H4 (cell line): Measurements from ENCODE around the gene PREX1. TPM values are rescaled to one million over a fixed set of nuclear protein-coding genes. Genes with fewer than 3 reads are reported as not detected.

Experiments
- DNase-seq: peaks from one replicate; pipeline ENCODE4 v3.0.0-alpha.2; 2015; ENCODE audit warnings: low spot score
- total RNA-seq: library from RNA; depleted of rRNA; stranded (reverse); fragments of >200 nt; shearing (Covaris generic); gene quantifications from 2 replicates; pipeline ENCODE4 v1.2.3, GENCODE V29; 2014

PREX1 gene
- total RNA-seq, 1 experiment from 2014 or later: 3.1 TPM

DNA sequence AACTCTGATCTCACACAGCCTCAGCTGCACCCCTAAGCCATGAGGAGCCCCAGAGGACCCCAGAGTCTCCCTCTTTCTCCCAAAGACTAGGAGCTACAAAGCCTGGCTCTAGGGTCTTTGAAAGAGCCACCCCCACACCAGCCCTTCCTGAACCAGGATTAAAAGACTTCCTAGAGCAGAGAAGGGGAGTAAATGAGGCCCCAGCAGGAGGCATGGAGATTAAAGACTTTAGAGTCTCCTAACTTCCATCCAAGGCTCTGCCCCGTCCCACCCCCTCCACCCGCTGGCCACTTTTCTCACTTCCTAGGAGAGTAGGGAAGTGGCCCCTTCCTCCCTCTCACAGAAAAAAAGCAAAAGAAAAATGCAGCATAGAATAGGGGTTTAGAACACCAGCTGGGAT lies 1.7 kb downstream of the PREX1 start:
- DNase-seq: no peak

GRCh38 chr20:48825566-48825920 lies 2.3 kb downstream of the PREX1 start:
- DNase-seq: no peak

- DNase-seq: no peak
Observed at GRCh38 chr20:48824830-48825565, 2.8 kb downstream of the PREX1 start.

DNA sequence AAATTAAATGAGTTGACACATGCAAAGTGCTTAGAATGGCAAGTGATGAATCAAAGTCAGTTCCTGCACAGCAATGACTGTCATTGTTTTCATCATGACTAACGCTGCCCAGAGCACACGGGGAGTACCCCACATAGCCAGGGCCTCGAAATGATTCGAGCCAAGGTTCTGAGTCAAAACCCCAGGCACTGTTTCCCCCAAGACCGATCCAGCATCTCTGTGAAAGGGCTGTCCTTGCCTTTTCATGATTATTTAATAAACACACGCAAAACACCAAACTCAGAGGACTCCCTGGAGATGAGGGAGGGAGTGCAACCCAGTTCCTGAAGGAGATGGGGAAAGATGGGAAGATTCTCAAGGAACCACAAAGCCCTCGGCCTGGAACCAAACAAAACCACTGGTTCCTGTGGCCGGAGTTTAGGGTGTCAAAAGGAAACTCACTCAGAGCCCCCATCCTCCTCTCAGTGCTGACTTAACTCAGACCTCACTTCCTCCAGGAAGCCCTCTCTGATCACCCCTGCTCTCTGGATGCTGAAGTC lies 3.8 kb downstream of the PREX1 start:
- DNase-seq: peak; percentile 37

DNA sequence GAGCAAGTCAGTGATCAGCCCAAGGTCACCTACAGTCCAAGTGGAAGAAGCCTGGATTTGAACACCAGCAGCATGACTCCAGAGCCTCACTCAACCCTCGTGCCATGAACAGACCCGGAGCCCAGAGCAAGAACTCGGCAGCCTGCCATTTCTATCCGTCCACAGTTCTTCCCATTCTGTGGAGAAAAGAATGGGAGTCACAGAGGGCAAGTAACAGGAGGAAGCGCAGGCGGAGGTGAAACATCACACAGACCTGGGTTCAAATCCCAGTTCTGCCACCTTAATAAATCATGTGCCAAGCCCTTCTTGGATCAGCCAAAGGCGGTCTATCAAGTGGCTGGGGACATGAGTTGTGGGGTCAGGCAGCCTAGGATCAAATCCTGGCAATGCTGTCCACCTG lies 4.3 kb downstream of the PREX1 start:
- DNase-seq: no peak

- no peak for DNase-seq
Observed at GRCh38 chr20:48822879-48823385, 4.9 kb downstream of the PREX1 start.

- DNase-seq: no peak
Observed at GRCh38 chr20:48822178-48822577, 5.6 kb downstream of the PREX1 start.

DNA sequence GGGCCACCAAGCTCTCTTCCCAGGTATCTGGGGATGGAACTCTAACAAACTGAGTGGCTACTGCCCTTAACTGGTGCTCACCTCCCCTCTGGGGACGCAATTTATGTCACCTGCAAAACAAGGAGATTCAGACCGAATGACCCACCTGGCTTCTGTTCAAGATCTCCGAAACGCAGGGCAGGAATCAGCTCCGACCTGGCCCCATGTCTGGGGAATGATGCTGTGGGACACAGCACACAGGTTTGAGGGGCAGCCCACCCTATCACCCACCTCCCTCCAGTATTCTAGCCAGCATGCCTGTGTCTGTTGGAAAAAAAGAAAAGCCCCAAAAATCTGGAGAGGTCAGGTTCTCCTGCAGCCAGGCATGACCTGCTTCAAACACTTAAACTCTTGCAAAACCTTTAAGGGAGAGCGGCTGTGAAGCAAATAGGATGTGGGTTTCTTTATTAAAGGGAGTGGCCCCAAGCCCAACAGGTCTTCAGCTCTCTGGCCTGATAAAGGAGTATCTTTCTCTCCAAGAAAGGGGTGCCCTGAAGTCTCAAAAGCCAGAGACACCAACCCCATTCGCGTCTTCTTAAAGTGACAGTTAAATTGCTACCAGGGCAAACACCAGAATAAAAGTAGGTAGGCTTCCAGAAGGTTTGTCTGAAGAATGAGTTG lies 6.4 kb downstream of the PREX1 start:
- no peak for DNase-seq

DNA sequence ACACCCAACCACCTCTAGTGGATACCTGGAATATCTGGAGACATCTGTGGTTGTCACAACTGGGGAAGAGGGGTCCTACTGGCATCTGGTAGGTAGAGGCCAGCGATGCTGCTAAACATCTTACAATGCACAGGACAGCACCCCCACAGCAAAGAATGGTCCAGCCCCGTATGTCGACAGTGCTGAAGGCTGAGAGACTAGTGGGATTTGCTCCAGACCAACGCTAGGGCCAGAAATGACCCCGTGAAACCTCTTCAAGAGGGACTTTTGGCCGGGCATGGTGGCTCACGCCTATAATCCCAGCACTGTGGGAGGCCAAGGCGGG lies 7.2 kb downstream of the PREX1 start:
- DNase-seq: no peak

GRCh38 chr20:48819821-48820648 lies 7.8 kb downstream of the PREX1 start:
- DNase-seq: no peak

GRCh38 chr20:48819089-48819488 lies 8.7 kb downstream of the PREX1 start:
- DNase-seq: no peak

DNA sequence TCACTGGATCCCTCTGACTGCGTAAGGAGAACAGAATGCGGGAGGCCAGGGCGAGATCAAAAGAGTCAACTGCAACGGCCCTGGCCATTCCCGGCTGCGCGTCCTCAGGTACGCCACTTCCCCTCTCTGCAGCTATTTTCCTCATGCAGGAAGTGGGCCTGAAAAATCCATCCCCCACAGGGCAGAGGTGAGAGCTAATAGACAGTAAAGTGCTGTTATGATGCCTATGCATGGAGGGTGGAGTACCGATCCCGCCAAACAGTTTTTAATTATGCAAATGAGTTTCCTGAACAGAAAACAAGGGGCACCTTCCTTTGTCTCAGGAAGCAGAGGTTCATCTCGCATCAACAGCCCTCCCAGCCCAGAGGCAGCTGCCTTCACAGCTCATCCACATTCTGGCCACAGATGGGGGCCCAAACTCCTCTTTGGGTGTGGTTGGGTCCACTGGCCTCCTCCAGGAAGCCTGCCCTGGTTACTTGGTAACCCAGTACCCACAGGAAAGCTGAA lies 9.3 kb downstream of the PREX1 start:
- no peak for DNase-seq

GRCh38 chr20:48818031-48818370 lies 9.8 kb downstream of the PREX1 start:
- DNase-seq: no peak

DNA sequence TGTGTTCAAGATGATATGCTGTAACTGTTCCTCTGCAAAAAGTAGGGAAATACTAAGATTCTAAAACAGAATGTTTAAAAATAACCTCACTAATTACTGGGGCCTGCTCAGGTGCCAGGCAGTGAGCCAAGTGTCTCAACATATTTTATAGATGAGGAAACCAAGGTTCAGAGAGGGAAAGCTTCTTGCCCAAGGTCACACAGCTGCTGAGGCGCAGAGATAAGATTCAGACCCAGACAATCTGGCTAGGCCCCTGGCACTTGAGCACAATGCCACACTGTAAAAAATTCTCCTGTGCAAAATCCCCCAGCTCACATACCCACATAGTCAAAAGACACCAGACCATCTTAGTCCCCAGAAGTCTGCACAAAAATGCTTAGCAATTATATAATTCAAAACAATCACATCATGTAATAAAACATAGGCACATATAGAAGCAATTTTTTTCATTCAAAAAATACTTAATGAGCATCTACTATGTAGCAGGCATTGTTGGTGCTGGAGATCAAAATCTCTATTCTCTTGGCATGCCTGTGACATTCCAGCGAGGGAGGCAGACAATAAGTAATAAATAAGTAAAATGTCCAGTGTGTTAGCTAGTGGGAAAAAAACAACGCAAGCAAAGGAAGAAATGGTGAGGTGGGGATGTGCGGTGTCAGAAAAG lies 10.3 kb downstream of the PREX1 start:
- no peak for DNase-seq

GRCh38 chr20:48816282-48817205 lies 11.3 kb downstream of the PREX1 start:
- DNase-seq: no peak

- DNase-seq: no peak
Observed at GRCh38 chr20:48815537-48815936, 12.3 kb downstream of the PREX1 start.

- no peak for DNase-seq
Observed at GRCh38 chr20:48814633-48815032, 13.2 kb downstream of the PREX1 start.

DNA sequence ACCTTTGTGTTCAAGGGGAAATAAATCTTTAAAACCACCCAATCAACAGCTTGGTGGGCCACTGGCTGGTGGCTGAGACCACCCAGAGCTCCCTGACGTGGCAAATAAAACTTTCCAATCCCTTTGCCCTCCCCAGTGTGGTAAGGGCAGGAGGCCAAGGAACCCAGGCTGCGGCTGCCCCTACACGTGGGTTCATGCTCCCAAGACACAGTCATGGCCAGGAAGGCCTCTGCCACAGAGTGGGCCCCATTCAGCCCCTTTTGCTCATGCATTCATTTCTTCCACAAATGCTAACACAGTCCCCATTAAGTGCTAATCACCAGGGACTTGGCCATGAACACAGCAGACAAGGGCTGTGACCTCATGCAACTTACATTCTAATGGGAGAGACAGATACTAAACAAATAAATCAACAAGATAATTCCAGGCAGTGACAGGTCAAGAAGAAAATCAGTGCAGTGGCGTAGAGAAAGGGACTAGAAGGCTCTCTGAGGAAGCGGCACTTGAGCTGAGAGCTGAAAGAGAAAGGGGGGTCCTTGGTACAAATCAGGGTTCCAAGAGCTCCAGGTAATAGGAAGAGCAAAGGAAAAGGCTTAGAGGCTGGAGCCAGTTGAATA lies 13.8 kb downstream of the PREX1 start:
- DNase-seq: no peak

- no peak for DNase-seq
Observed at GRCh38 chr20:48813446-48813747, 14.4 kb downstream of the PREX1 start.
